Ishikawa (cell line): ENCODE results near the gene TUBD1.

Experiments used
- CEBPB ChIP-seq: IDR thresholded peaks from 2 replicates; pipeline ENCODE4 v1.6.1; 2012
- CREB1 ChIP-seq: IDR thresholded peaks from 2 replicates; pipeline ENCODE4 v1.6.1; 2012; ENCODE audit warnings: low read depth
- EGR1 ChIP-seq: IDR thresholded peaks from 2 replicates; pipeline ENCODE4 v1.6.1; 2012
- EP300 ChIP-seq: IDR thresholded peaks from 2 replicates; pipeline ENCODE4 v1.6.1; 2012; ENCODE audit warnings: borderline replicate concordance
- FOXM1 ChIP-seq: IDR thresholded peaks from 2 replicates; pipeline ENCODE4 v1.6.1; 2012; ENCODE audit warnings: low read depth, borderline replicate concordance
- REST ChIP-seq: IDR thresholded peaks from 2 replicates; pipeline ENCODE4 v1.6.1; 2012; ENCODE audit warnings: low read depth, mild to moderate bottlenecking
- TAF1 ChIP-seq: IDR thresholded peaks from 2 replicates; pipeline ENCODE4 v1.6.1; 2012; ENCODE audit warnings: low read depth, mild to moderate bottlenecking
- TCF12 ChIP-seq: IDR thresholded peaks from 2 replicates; pipeline ENCODE4 v1.6.1; 2012; ENCODE audit warnings: low read depth
- TEAD4 ChIP-seq: IDR thresholded peaks from 2 replicates; pipeline ENCODE4 v1.6.1; 2012
- YY1 ChIP-seq: IDR thresholded peaks from 2 replicates; pipeline ENCODE4 v1.6.1; 2012; ENCODE audit warnings: low read depth
- TF ChIP-seq, protein P1 (sequence below): IDR thresholded peaks from 2 replicates; pipeline ENCODE4 v1.6.1; 2012

GRCh38 chr17:59876107-59876506, 16.6 kb downstream of the TUBD1 start:
- TF ChIP-seq TAF1 = no peak
- no peak for TF ChIP-seq REST
- no peak for TF ChIP-seq CREB1
- TF ChIP-seq, protein P1, sequence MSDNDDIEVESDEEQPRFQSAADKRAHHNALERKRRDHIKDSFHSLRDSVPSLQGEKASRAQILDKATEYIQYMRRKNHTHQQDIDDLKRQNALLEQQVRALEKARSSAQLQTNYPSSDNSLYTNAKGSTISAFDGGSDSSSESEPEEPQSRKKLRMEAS = no peak
- no peak for TF ChIP-seq CEBPB
- no peak for TF ChIP-seq EP300
- TF ChIP-seq TEAD4 = no peak
- TF ChIP-seq TCF12 = no peak
- no peak for TF ChIP-seq EGR1
- TF ChIP-seq YY1 = no peak
- no peak for TF ChIP-seq FOXM1
